Measurements from ENCODE around the gene CGGBP1.

CGGBP1 gene

GRCh38 chr3:88075497-88075896, 16.7 kb upstream of the CGGBP1 start:
- Histone ChIP-seq H4K20me1 (ENCODE audit: low read depth, low read length) (peaks cover 31% of the 10 kb centered on the region), H2AFZ (ENCODE audit: low read depth, low read length, severe bottlenecking) (no peak overlapping the region), H3K27me3 (ENCODE audit: low read length) (no peaks in the 10 kb centered on the region), H3K4me2 (ENCODE audit: low read depth, low read length, poor library complexity, severe bottlenecking) (no peak overlapping the region), H3K4me3 (ENCODE audit: insufficient read depth, low read length, poor library complexity, severe bottlenecking) (no peak overlapping the region), H3K79me2 (ENCODE audit: insufficient read depth, low read length) (peaks cover 97% of the 10 kb centered on the region), H3K9me3 (ENCODE audit: insufficient read depth, low read length) (no peaks in the 10 kb centered on the region), H3F3A (ENCODE audit: insufficient read depth) (no peaks in the 10 kb centered on the region), H3K9me2 (replicated peaks; ENCODE audit: insufficient read depth, low read length) (no peaks in the 10 kb centered on the region), H3K36me3 (ENCODE audit: low read length) (no peaks in the 10 kb centered on the region), H3K27ac (ENCODE audit: low read depth, low read length) (no peak overlapping the region), H3K9ac (ENCODE audit: low read length) (no peak overlapping the region)
- TF ChIP-seq CTCF (IDR thresholded peaks at IDR 0.05; ENCODE audit: insufficient read depth, low read length, poor library complexity, severe bottlenecking) (no peak), EZH2phosphoT487 (conservative IDR thresholded peaks at IDR 0.05; ENCODE audit: low read length) (no peak)

DNA sequence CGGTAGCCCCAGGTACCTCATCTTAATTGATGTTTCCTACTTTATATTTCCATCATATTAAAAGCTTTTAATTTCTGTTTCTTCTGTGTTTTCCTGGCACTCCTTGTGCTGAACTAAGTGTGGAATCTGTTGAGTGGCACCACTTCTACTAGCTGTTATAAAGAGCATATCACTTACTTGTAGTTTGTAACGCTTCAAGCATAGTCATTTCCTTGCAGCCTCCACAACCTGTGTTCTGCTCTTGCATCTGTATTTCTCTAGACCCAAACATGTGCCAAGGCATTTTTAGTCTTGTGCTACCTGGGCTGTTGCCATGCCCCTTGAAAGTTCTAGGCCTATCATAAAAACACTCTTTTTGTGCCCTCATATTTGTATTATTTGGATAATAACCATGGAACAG, 16.3 kb upstream of the CGGBP1 start:
- H3K9me2 ChIP-seq (replicated peaks; ENCODE audit: insufficient read depth, low read length), result no peaks in the 10 kb centered on the region
- peaks cover 97% of the 10 kb centered on the region for H3K79me2 ChIP-seq (ENCODE audit: insufficient read depth, low read length)
- H3K4me2 ChIP-seq (ENCODE audit: low read depth, low read length, poor library complexity, severe bottlenecking), result no peak overlapping the region
- no peak overlapping the region for H3K9ac ChIP-seq (ENCODE audit: low read length)
- H3K36me3 ChIP-seq (ENCODE audit: low read length), result no peaks in the 10 kb centered on the region
- H3F3A ChIP-seq (ENCODE audit: insufficient read depth), result no peaks in the 10 kb centered on the region
- peaks cover 31% of the 10 kb centered on the region for H4K20me1 ChIP-seq (ENCODE audit: low read depth, low read length)
- H3K27ac ChIP-seq (ENCODE audit: low read depth, low read length), result no peak overlapping the region
- H3K27me3 ChIP-seq (ENCODE audit: low read length), result no peaks in the 10 kb centered on the region
- no peak overlapping the region for H3K4me3 ChIP-seq (ENCODE audit: insufficient read depth, low read length, poor library complexity, severe bottlenecking)
- no peak overlapping the region for H2AFZ ChIP-seq (ENCODE audit: low read depth, low read length, severe bottlenecking)
- H3K9me3 ChIP-seq (ENCODE audit: insufficient read depth, low read length), result no peaks in the 10 kb centered on the region
- TF ChIP-seq EZH2phosphoT487 (conservative IDR thresholded peaks at IDR 0.05; ENCODE audit: low read length) (no peak), CTCF (IDR thresholded peaks at IDR 0.05; ENCODE audit: insufficient read depth, low read length, poor library complexity, severe bottlenecking) (no peak)

- H3K4me3 ChIP-seq (ENCODE audit: insufficient read depth, low read length, poor library complexity, severe bottlenecking), result peak overlapping the region; percentile 79
- peaks cover 22% of the 10 kb centered on the region for H4K20me1 ChIP-seq (ENCODE audit: low read depth, low read length)
Measured at GRCh38 chr3:88061746-88062145, 2.9 kb upstream of the CGGBP1 start.

More at GRCh38 chr3:88061746-88062145, 2.9 kb upstream of the CGGBP1 start:
- H2AFZ ChIP-seq (ENCODE audit: low read depth, low read length, severe bottlenecking), result no peak overlapping the region
- peaks cover 92% of the 10 kb centered on the region for H3K79me2 ChIP-seq (ENCODE audit: insufficient read depth, low read length)
- no peaks in the 10 kb centered on the region for H3K9me2 ChIP-seq (replicated peaks; ENCODE audit: insufficient read depth, low read length)
- peaks cover 12% of the 10 kb centered on the region for H3K36me3 ChIP-seq (ENCODE audit: low read length)
- peak overlapping the region; percentile 88 for H3K4me2 ChIP-seq (ENCODE audit: low read depth, low read length, poor library complexity, severe bottlenecking)
- H3K9ac ChIP-seq (ENCODE audit: low read length), result peak overlapping the region; percentile 97; the same call in 1 of the 2 replicates
- no peaks in the 10 kb centered on the region for H3K9me3 ChIP-seq (ENCODE audit: insufficient read depth, low read length)
- H3F3A ChIP-seq (ENCODE audit: insufficient read depth), result no peaks in the 10 kb centered on the region
- TF ChIP-seq CTCF (IDR thresholded peaks at IDR 0.05; ENCODE audit: insufficient read depth, low read length, poor library complexity, severe bottlenecking) (no peak), EZH2phosphoT487 (conservative IDR thresholded peaks at IDR 0.05; ENCODE audit: low read length) (no peak)
- no peak overlapping the region; the same call in 1 of the 2 replicates for H3K27ac ChIP-seq (ENCODE audit: low read depth, low read length)
- H3K27me3 ChIP-seq (ENCODE audit: low read length), result no peaks in the 10 kb centered on the region

Data from SU-DHL-6 (cell line).